GM23338 (cell line): ENCODE results near the gene ITPR3. TPM values are rescaled to one million over a fixed set of nuclear protein-coding genes. Genes with fewer than 3 reads are reported as not detected.

Experiments
- CREB1 ChIP-seq: fragments of 250-450 bp; sonication (Bioruptor Pico); IDR thresholded peaks from 2 replicates; pipeline ENCODE4 v1.5.0; 2020; ENCODE audit warnings: low read depth, mild to moderate bottlenecking, moderate library complexity
- NANOG ChIP-seq: IDR thresholded peaks from 2 replicates; pipeline ENCODE4 v1.6.1; 2016; ENCODE audit warnings: antibody characterized with exemption, borderline replicate concordance
- STAT1 ChIP-seq: IDR thresholded peaks from one replicate; pipeline ENCODE4 v1.6.1; 2016; ENCODE audit warnings: antibody characterized with exemption; ENCODE audit not compliant: unreplicated experiment
- ZNF114 ChIP-seq: fragments of 250-450 bp; sonication (Bioruptor Pico); IDR thresholded peaks from 2 replicates; pipeline ENCODE4 v1.5.0; 2020; ENCODE audit warnings: mild to moderate bottlenecking, moderate library complexity
- polyA plus RNA-seq: library from polyadenylated mRNA; unstranded; fragments of >200 nt; fragmentation: Nextera tagmentation; extraction: Ambion mirVana; gene quantifications from 2 replicates; pipeline ENCODE4 v1.2.1, GENCODE V29; 2016
- total RNA-seq: library from RNA; depleted of rRNA; stranded (reverse); fragments of >200 nt; shearing (Covaris generic); gene quantifications from 2 replicates; pipeline ENCODE4 v1.2.3, GENCODE V29; 2014
- TF ChIP-seq, protein P1 (sequence below): fragments of 250-450 bp; sonication (Bioruptor Pico); IDR thresholded peaks from 2 replicates; pipeline ENCODE4 v1.5.0; 2020; ENCODE audit warnings: mild to moderate bottlenecking, moderate library complexity
- TF ChIP-seq, protein P2 (sequence below): IDR thresholded peaks from one replicate; pipeline ENCODE4 v1.6.1; 2018; ENCODE audit warnings: antibody characterized with exemption; ENCODE audit not compliant: unreplicated experiment
- TF ChIP-seq, protein P3 (sequence below): IDR thresholded peaks from 2 replicates; pipeline ENCODE4 v1.6.1; 2016; ENCODE audit warnings: antibody characterized with exemption

Gene ITPR3
- total and polyA plus RNA-seq, 2 experiments from 2014 or later = 7.3 to 31.9 TPM

DNA sequence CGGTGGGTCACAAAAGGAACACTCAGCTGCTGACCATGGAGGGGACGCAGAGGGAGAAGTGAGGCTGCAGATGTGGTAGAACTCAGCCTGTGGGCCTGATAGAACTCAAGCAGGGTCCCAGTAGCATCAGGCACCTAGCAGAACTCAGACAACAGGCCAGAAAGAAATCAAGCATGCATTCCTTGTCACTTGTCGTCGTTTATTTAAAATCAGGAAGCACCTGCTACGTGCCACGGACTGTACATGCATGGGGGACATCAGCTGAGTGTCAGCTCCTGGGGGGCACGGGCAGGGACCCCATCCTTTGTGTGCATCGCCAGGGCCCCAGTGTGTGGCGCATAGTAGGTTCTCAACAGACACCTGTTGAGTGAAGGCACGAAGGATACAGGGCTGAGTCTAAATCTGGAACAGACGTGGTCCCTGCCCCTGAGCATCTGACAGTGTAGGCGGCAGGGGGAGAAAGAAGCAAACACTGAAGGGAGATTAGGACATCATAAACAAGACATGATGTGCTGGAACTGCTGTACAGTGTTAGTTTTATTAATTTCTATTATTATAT is 57.9 kb downstream of the ITPR3 start (continued):
- TF ChIP-seq, protein P1, sequence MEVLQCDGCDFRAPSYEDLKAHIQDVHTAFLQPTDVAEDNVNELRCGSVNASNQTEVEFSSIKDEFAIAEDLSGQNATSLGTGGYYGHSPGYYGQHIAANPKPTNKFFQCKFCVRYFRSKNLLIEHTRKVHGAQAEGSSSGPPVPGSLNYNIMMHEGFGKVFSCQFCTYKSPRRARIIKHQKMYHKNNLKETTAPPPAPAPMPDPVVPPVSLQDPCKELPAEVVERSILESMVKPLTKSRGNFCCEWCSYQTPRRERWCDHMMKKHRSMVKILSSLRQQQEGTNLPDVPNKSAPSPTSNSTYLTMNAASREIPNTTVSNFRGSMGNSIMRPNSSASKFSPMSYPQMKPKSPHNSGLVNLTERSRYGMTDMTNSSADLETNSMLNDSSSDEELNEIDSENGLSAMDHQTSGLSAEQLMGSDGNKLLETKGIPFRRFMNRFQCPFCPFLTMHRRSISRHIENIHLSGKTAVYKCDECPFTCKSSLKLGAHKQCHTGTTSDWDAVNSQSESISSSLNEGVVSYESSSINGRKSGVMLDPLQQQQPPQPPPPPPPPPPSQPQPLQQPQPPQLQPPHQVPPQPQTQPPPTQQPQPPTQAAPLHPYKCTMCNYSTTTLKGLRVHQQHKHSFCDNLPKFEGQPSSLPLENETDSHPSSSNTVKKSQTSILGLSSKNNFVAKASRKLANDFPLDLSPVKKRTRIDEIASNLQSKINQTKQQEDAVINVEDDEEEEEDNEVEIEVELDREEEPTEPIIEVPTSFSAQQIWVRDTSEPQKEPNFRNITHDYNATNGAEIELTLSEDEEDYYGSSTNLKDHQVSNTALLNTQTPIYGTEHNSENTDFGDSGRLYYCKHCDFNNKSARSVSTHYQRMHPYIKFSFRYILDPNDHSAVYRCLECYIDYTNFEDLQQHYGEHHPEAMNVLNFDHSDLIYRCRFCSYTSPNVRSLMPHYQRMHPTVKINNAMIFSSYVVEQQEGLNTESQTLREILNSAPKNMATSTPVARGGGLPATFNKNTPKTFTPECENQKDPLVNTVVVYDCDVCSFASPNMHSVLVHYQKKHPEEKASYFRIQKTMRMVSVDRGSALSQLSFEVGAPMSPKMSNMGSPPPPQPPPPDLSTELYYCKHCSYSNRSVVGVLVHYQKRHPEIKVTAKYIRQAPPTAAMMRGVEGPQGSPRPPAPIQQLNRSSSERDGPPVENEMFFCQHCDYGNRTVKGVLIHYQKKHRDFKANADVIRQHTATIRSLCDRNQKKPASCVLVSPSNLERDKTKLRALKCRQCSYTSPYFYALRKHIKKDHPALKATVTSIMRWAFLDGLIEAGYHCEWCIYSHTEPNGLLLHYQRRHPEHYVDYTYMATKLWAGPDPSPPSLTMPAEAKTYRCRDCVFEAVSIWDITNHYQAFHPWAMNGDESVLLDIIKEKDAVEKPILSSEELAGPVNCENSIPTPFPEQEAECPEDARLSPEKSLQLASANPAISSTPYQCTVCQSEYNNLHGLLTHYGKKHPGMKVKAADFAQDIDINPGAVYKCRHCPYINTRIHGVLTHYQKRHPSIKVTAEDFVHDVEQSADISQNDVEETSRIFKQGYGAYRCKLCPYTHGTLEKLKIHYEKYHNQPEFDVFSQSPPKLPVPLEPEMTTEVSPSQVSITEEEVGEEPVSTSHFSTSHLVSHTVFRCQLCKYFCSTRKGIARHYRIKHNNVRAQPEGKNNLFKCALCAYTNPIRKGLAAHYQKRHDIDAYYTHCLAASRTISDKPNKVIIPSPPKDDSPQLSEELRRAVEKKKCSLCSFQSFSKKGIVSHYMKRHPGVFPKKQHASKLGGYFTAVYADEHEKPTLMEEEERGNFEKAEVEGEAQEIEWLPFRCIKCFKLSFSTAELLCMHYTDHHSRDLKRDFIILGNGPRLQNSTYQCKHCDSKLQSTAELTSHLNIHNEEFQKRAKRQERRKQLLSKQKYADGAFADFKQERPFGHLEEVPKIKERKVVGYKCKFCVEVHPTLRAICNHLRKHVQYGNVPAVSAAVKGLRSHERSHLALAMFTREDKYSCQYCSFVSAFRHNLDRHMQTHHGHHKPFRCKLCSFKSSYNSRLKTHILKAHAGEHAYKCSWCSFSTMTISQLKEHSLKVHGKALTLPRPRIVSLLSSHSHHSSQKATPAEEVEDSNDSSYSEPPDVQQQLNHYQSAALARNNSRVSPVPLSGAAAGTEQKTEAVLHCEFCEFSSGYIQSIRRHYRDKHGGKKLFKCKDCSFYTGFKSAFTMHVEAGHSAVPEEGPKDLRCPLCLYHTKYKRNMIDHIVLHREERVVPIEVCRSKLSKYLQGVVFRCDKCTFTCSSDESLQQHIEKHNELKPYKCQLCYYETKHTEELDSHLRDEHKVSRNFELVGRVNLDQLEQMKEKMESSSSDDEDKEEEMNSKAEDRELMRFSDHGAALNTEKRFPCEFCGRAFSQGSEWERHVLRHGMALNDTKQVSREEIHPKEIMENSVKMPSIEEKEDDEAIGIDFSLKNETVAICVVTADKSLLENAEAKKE (CRISPR knock-in tag) = no peak
- TF ChIP-seq, protein P2, sequence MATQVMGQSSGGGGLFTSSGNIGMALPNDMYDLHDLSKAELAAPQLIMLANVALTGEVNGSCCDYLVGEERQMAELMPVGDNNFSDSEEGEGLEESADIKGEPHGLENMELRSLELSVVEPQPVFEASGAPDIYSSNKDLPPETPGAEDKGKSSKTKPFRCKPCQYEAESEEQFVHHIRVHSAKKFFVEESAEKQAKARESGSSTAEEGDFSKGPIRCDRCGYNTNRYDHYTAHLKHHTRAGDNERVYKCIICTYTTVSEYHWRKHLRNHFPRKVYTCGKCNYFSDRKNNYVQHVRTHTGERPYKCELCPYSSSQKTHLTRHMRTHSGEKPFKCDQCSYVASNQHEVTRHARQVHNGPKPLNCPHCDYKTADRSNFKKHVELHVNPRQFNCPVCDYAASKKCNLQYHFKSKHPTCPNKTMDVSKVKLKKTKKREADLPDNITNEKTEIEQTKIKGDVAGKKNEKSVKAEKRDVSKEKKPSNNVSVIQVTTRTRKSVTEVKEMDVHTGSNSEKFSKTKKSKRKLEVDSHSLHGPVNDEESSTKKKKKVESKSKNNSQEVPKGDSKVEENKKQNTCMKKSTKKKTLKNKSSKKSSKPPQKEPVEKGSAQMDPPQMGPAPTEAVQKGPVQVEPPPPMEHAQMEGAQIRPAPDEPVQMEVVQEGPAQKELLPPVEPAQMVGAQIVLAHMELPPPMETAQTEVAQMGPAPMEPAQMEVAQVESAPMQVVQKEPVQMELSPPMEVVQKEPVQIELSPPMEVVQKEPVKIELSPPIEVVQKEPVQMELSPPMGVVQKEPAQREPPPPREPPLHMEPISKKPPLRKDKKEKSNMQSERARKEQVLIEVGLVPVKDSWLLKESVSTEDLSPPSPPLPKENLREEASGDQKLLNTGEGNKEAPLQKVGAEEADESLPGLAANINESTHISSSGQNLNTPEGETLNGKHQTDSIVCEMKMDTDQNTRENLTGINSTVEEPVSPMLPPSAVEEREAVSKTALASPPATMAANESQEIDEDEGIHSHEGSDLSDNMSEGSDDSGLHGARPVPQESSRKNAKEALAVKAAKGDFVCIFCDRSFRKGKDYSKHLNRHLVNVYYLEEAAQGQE = no peak
- TF ChIP-seq, protein P3, sequence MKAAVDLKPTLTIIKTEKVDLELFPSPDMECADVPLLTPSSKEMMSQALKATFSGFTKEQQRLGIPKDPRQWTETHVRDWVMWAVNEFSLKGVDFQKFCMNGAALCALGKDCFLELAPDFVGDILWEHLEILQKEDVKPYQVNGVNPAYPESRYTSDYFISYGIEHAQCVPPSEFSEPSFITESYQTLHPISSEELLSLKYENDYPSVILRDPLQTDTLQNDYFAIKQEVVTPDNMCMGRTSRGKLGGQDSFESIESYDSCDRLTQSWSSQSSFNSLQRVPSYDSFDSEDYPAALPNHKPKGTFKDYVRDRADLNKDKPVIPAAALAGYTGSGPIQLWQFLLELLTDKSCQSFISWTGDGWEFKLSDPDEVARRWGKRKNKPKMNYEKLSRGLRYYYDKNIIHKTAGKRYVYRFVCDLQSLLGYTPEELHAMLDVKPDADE = no peak
- TF ChIP-seq ZNF114 (CRISPR knock-in tag) (no peak), CREB1 (CRISPR knock-in tag) (no peak), STAT1 (no peak), NANOG (no peak)
